Caco-2 (cell line): ENCODE measurements around the gene OR1M1. TPM values are rescaled to one million over a fixed set of nuclear protein-coding genes. Genes with fewer than 3 reads are reported as not detected.

Experiments
- total RNA-seq: library from RNA; stranded (reverse); gene quantifications from 2 replicates; pipeline ENCODE4 v1.2.3, GENCODE V29; 2022

Gene OR1M1
- total RNA-seq, 1 experiment from 2014 or later = not detected

Other genes starting within 250 kb of the OR1M1 start
- gene MUC16, start 76.7 kb upstream of the OR1M1 start, total RNA-seq = 0.05 TPM in 2 replicates
- not detected in 2 replicates for gene OR7G2, start 20.4 kb downstream of the OR1M1 start, total RNA-seq
- gene OR7G1, start 28.7 kb downstream of the OR1M1 start, total RNA-seq = not detected in 2 replicates
- gene OR7G3, start 39.9 kb downstream of the OR1M1 start, total RNA-seq = not detected in 2 replicates
- gene ZNF317, start 53.3 kb downstream of the OR1M1 start, total RNA-seq = 33.7 and 35.2 TPM in 2 replicates
- gene OR7D2, start 91.9 kb downstream of the OR1M1 start, total RNA-seq = not detected in 2 replicates
- gene OR7D4, start 132.5 kb downstream of the OR1M1 start, total RNA-seq = not detected in 2 replicates
- not detected in 2 replicates for gene OR7E24, start 163.9 kb downstream of the OR1M1 start, total RNA-seq
- 0.77 and 2.0 TPM in 2 replicates for gene ZNF699, start 222.8 kb downstream of the OR1M1 start, total RNA-seq
- gene ZNF559, start 237.1 kb downstream of the OR1M1 start, total RNA-seq = 5.4 and 5.5 TPM in 2 replicates